NCI-H345 treated with DMSO at 0.1 percent for 48 hours (cell line): ENCODE data around the gene HIP1R.
A peak's percentile ranks its signal among the peaks of the same experiment; 100 is the strongest.

ENCODE experiments used
- DNase-seq: peaks from one replicate; lab custom pipeline; 2025; ENCODE audit not compliant: unreplicated experiment; lab: John Stamatoyannopoulos, UW

HIP1R gene

GRCh38 chr12:122847921-122848421, 12.7 kb downstream of the HIP1R start:
- no peak for DNase-seq

- no peak for DNase-seq
These were observed 13.5 kb downstream of the HIP1R start for GRCh38 chr12:122848471-122849351.

- DNase-seq, result no peak
These were observed 14.2 kb downstream of the HIP1R start for GRCh38 chr12:122849352-122850047.

- no peak for DNase-seq
These were observed 14.8 kb downstream of the HIP1R start for GRCh38 chr12:122850048-122850445.

- no peak for DNase-seq
These were observed 15.6 kb downstream of the HIP1R start for GRCh38 chr12:122850695-122851350.

DNA sequence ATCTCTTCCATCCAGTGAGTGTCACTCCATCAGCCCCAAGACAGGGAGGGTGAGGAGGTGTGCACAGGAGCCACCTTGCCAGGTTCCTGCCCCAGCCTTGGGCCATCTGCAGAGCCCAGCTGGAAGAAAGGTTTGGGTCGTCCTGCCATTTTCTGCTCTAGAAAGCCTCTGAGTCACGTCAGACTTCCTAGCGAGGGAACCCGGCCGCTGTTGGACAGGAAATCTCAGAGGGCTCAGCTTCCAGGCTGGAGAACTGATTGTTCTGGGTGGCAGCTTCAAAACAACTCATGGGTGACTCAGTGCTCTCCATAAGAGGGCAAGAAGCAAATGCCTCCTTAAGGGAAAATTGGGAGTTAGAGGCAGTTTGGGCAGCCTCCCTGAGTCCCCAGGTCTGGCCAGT, 16.6 kb downstream of the HIP1R start:
- DNase-seq, result no peak

DNA sequence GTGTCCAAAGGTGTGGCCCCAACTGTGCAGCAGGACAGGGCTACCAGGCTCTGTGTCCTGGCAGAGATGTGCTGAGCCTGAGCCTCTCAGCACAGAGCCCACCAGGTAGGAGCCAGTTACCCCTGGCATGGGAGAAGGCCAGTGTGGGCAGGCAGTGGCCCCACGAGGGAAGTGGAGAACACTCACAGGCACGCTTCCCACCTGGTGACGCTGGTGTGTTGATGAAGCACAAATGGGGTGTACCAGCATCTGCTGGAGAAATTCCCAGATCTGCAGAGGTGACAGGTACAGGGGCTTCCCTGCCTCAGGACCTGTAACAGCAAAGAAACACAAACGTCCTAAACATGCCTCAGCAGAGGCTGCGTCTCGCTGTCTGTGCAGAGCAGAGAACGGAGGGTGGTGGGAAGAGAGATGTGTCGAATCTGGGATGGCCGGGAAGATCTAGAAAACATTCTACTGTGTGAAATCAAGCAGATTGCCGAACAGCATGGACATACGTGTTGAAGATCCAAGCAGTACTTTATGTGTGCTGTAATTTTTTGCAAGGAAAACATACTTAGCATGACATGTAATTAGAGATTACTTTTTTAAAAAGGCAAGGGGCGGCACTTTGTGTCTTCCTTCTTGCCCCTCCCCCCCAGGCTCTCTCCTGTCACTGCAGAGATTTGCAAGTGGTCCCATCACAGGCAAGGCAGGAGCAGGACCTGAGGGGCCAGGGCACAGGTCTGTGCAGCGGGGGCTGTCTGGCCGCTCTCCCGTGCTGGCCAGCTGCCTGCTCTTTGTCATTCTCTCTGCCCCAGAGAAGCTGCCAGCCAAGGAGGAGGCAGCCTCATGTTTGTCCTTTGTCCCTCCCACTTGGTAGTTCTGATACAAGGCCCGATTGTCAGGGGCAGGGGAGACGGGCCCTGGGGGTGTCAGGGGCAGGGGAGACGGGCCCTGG, 17.3 kb downstream of the HIP1R start:
- no peak for DNase-seq

- DNase-seq, result no peak
These were observed 18.5 kb downstream of the HIP1R start for GRCh38 chr12:122853582-122854245.

DNA sequence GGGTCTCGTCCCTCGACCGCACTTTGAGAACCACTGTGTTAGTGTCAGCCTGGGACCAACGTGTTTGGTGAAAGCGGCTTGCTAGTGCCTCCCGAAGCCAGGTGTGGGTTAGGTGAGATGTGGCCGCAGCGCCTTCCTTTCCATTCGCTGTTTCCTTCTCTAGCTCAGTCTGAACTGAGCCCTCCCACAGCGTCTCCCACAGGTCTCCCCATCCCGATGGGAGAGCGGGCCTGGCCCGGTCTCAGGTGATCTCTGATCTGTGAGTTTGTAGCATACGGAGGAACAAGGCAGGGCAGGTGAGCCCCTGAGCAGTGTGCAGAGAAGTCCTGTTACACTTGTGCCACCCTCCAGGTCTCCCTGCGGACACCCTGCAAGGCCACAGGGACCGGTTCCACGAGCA, 19.3 kb downstream of the HIP1R start:
- DNase-seq, result no peak

DNA sequence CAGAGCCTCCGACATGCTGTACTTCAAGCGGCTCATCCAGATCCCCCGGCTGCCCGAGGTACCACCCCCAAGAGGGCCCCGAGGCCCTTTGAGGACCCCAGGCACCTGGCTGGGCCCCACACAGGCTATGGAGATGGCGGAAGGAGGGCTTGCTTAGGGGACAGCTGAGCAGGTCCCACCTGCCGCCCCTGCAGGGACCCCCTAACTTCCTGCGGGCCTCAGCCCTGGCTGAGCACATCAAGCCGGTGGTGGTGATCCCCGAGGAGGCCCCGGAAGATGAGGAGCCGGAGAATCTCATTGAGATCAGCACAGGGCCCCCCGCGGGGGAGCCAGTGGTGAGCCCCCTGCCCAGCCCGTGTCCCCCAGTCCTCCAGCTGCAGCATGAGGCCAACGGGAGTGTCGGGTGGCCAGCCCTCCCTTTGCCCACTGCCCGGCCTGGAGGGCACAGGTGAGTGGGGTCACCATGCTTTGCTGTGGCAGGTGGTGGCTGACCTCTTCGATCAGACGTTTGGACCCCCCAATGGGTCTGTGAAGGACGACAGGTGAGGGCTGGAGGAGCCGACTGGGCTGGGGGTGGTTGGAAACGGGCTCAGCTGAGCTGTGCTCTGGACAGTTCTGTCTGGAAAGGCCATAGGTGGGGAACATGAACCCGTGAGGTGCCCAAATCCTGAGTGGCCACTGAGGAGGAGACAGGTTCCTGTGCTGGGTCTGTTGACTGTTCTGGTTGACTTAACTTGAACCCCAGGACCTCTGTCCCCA, 20.0 kb downstream of the HIP1R start:
- no peak for DNase-seq

GRCh38 chr12:122855928-122856831, 20.9 kb downstream of the HIP1R start:
- no peak for DNase-seq

GRCh38 chr12:122856999-122857671, 21.9 kb downstream of the HIP1R start:
- DNase-seq, result no peak

DNA sequence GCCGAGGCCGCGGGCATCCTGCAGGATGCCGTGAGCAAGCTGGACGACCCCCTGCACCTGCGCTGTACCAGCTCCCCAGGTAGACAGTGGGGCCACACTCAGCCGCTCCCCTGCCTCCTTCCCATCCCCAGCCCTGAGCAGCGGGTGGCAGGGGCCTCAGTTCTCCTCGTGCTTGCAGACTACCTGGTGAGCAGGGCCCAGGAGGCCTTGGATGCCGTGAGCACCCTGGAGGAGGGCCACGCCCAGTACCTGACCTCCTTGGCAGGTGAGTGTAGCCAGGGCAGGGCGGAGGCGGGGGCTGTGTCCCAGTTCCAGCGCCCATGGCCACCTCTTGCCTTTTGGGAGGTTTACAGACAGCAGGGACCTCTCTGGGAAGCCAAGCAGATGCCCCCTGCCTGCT, 22.9 kb downstream of the HIP1R start:
- DNase-seq, result no peak

DNA sequence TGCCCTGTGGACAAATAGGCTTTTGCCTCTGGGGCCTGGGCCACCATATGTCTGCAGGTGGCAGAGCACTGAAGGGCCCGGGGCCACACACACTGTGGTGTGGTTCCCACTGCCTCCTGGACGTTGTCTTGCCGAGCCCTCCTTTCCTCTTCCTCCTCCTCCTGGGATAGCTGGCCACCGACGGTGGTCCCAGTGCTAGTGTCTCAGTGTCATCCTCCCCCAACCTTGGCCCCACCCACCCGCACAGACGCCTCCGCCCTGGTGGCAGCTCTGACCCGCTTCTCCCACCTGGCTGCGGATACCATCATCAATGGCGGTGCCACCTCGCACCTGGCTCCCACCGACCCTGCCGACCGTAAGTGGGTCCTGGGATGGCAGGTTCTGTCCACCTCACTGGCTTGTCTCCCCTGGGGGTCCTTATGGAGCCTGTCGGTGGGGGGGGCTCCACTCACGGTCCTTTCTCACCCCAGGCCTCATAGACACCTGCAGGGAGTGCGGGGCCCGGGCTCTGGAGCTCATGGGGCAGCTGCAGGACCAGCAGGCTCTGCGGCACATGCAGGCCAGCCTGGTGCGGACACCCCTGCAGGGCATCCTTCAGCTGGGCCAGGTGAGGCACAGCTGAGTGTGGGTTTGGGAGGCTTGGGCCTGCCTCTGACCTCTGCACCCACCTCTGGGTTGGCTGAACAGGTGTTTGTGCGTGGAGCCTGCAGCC, 23.5 kb downstream of the HIP1R start:
- no peak for DNase-seq

- no peak for DNase-seq
These were observed 24.2 kb downstream of the HIP1R start for GRCh38 chr12:122859303-122860039.

DNA sequence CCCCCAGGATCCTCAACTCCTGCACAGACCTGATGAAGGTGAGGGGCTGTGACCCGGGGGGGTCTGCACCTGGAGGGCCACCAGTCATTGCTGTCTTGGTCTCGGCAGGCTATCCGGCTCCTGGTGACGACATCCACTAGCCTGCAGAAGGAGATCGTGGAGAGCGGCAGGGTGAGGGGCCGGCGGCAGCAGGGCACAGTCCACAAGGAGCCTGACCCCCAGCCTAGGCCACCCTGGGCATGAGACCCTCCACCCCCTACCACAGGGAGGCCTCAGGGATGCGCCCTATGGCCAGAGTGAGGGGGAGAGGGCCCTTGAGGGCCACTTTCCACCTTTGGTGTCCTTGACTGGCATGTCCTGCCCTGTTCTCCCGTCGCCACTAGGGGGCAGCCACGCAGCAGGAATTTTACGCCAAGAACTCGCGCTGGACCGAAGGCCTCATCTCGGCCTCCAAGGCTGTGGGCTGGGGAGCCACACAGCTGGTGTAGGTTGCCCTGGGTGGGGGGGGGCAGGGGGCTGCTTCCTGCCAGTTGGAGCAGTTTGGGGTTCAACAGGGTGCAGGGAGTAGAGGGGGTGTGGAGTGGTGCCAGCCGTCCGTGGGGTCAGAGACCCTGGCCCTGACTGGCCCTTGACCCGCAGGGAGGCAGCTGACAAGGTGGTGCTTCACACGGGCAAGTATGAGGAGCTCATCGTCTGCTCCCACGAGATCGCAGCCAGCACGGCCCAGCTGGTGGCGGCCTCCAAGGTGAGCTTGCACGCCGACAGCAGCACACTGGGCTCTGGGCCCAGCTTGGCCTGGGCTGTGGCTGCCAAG, 25.0 kb downstream of the HIP1R start:
- peak; percentile 4 for DNase-seq
